Endothelial cell of umbilical vein (primary cell): ENCODE results near the gene ITIH4. TPM values are rescaled to one million over a fixed set of nuclear protein-coding genes. Genes with fewer than 3 reads are reported as not detected.

Experiments used
- BruUV-seq: library from RNA; stranded (reverse); fragments of 400-500 nt; replicated peaks from 2 replicates; lab custom pipeline; 2021; lab: Mats Ljungman, UMichigan
- CTCF ChIA-PET: fragments of 300-600, 350-600 bp; sonication (Branson Sonifier 250); formaldehyde crosslinking; loops from one replicate; lab custom pipeline; 2021; ENCODE audit warnings: antibody characterized with exemption, inconsistent platforms; lab: Charles Lee
- POLR2A ChIA-PET: fragments of 300-600, 350-600 bp; sonication (Branson Sonifier 250); formaldehyde crosslinking; loops from one replicate; lab custom pipeline; 2021; ENCODE audit warnings: antibody characterized with exemption, inconsistent platforms; lab: Charles Lee
- DNase-seq: peaks from one replicate; pipeline ENCODE4 v3.0.0-alpha.2; 2011; ENCODE audit warnings: low read depth, low spot score
- FAIRE-seq: peaks from 2 replicates; lab custom pipeline; 2011; peaks lifted over from hg19 to GRCh38; lab: Jason Lieb, UNC
- H2AFZ ChIP-seq: 2 replicates; pipeline ENCODE4 v1.6.0; 2012; ENCODE audit warnings: low read depth, low read length, control low read depth, inconsistent platforms
- H3K27ac ChIP-seq: 2 replicates; pipeline ENCODE4 v1.5.1; 2011; ENCODE audit warnings: low read depth, mild to moderate bottlenecking, control low read depth, low read length, moderate library complexity; ENCODE audit not compliant: insufficient read depth
- H3K27me3 ChIP-seq, 2 experiments: 2 replicates each; pipeline versions ENCODE4 v1.6.0 to v1.6.1; 2011; ENCODE audit warnings: low read length in 2 of 2, mixed read lengths in 1 of 2; ENCODE audit not compliant: control insufficient read depth in 2 of 2, insufficient read depth in 2 of 2
- H3K36me3 ChIP-seq, 2 experiments: 2 replicates in 1 of 2; 3 replicates in 1 of 2; pipeline ENCODE4 v1.5.1; 2011; ENCODE audit warnings: low read length in 2 of 2, mild to moderate bottlenecking in 1 of 2, moderate library complexity in 1 of 2; ENCODE audit not compliant: control insufficient read depth in 2 of 2, insufficient read depth in 2 of 2; ENCODE audit errors: extremely low read depth in 1 of 2
- H3K4me1 ChIP-seq: 3 replicates; pipeline ENCODE4 v1.5.1; 2011; ENCODE audit warnings: mild to moderate bottlenecking, low read length; ENCODE audit not compliant: control insufficient read depth, insufficient read depth; ENCODE audit errors: extremely low read depth
- H3K4me2 ChIP-seq: 2 replicates; pipeline ENCODE4 v1.6.1; 2011; ENCODE audit warnings: low read length, control low read depth, mixed read lengths; ENCODE audit not compliant: insufficient read depth
- H3K4me3 ChIP-seq, 3 experiments: fragments of 200-600 bp in 1 of 3; sonication (generic), shearing (Covaris generic) in 1 of 3; replicated peaks in 1 of 3; 2 replicates each; pipeline ENCODE4 v1.5.1; 2011 to 2016; ENCODE audit warnings: control low read depth in 3 of 3, low read length in 3 of 3, mild to moderate bottlenecking in 2 of 3, inconsistent platforms in 1 of 3, low read depth in 1 of 3, moderate library complexity in 1 of 3; ENCODE audit not compliant: insufficient read depth in 1 of 3
- H3K79me2 ChIP-seq: 2 replicates; pipeline ENCODE4 v1.6.0; 2012; ENCODE audit warnings: low read length, inconsistent platforms; ENCODE audit not compliant: control insufficient read depth, insufficient read depth
- H3K9ac ChIP-seq: replicated peaks from 2 replicates; pipeline ENCODE3; 2011; ENCODE audit warnings: low read length, control low read depth; ENCODE audit not compliant: insufficient read depth; ENCODE audit errors: extremely low read depth
- H3K9me1 ChIP-seq: replicated peaks from 3 replicates; pipeline ENCODE4 v1.6.0; 2011; ENCODE audit warnings: mild to moderate bottlenecking, low read length; ENCODE audit not compliant: control insufficient read depth, insufficient read depth; ENCODE audit errors: extremely low read depth
- H3K9me3 ChIP-seq: replicated peaks from 2 replicates; pipeline ENCODE4 v1.5.1; 2012; ENCODE audit warnings: low read length, inconsistent platforms; ENCODE audit not compliant: control insufficient read depth, insufficient read depth
- H4K20me1 ChIP-seq: replicated peaks from 2 replicates; pipeline ENCODE3; 2011; ENCODE audit warnings: mild to moderate bottlenecking, low read length; ENCODE audit not compliant: control insufficient read depth, insufficient read depth; ENCODE audit errors: extremely low read depth
- EZH2 ChIP-seq: IDR thresholded peaks from 2 replicates; pipeline ENCODE4 v1.6.1; 2012; ENCODE audit warnings: borderline replicate concordance, low read depth, mild to moderate bottlenecking, moderate library complexity, low read length, inconsistent platforms; ENCODE audit not compliant: severe bottlenecking
- FOS ChIP-seq: IDR thresholded peaks from 2 replicates; pipeline ENCODE4 v1.6.1; 2011; ENCODE audit warnings: mild to moderate bottlenecking, low read length, moderate library complexity, borderline replicate concordance; ENCODE audit not compliant: insufficient read depth
- GATA2 ChIP-seq: IDR thresholded peaks from 2 replicates; pipeline ENCODE4 v1.7.0; 2011; ENCODE audit warnings: low read depth, mild to moderate bottlenecking, moderate library complexity, mixed read lengths, low read length; ENCODE audit not compliant: insufficient read length, insufficient read depth
- JUN ChIP-seq: IDR thresholded peaks from 2 replicates; pipeline ENCODE4 v1.6.1; 2011; ENCODE audit warnings: borderline replicate concordance, low read depth; ENCODE audit not compliant: insufficient read length, insufficient read depth
- MAX ChIP-seq: IDR thresholded peaks from 2 replicates; pipeline ENCODE4 v1.6.1; 2011; ENCODE audit not compliant: insufficient read depth, insufficient read length
- MYC ChIP-seq: IDR thresholded peaks from one replicate; pipeline ENCODE4 v1.6.1; 2011; ENCODE audit warnings: mild to moderate bottlenecking, low read depth, low read length
- POLR2A ChIP-seq: IDR thresholded peaks from 2 replicates; pipeline ENCODE4 v1.6.1; 2012; ENCODE audit warnings: low read depth, mild to moderate bottlenecking, control low read depth, low read length
- POLR2AphosphoS5 ChIP-seq: IDR thresholded peaks from 2 replicates; pipeline ENCODE4 v1.6.1; 2012; ENCODE audit warnings: low read depth, mild to moderate bottlenecking, control low read depth, low read length, moderate library complexity; ENCODE audit not compliant: insufficient read depth
- dilution Hi-C: fragments of 300-500 bp; cut with MboI; formaldehyde crosslinking; loops from one replicate; pipeline ENCODE4 v1.15.0; 2019; ENCODE audit warnings: low sequenced_read_pairs; ENCODE audit not compliant: extremely low pct_ligation_motif_present
- intact Hi-C: fragments of 100-400 bp; cut with micrococcal nuclease; formaldehyde crosslinking; loops from one replicate; pipeline ENCODE4 v1.10.0; 2022
- polyA plus RNA-seq, 4 experiments: library from polyadenylated mRNA; depleted of rRNA in 3 of 4; stranded (reverse) in 3 of 4; unstranded in 1 of 4; fragments of >200 nt; gene quantifications; 2 replicates each; pipeline versions ENCODE4 v1.2.1 to v1.2.3, GENCODE V29; 2011 to 2012; ENCODE audit warnings: missing spikeins in 1 of 4
- total RNA-seq: library from RNA; stranded (reverse); gene quantifications from 2 replicates; pipeline ENCODE4 v1.2.3, GENCODE V29; 2021
- TF ChIP-seq, protein P1 (sequence below), 2 donors: IDR thresholded peaks; 1 replicate in 1 of 2; 2 replicates in 1 of 2; pipeline ENCODE4 v1.5.1; 2011; ENCODE audit warnings: low read length in 2 of 2, mild to moderate bottlenecking in 2 of 2, moderate library complexity in 2 of 2, control low read depth in 1 of 2, inconsistent platforms in 1 of 2, low read depth in 1 of 2; ENCODE audit not compliant: insufficient read depth in 1 of 2; ENCODE audit errors: extremely low read depth in 1 of 2

The ITIH4 gene
- total and polyA plus RNA-seq, 2 donors (not counting 3 experiments of a cell fraction or from before 2014, with no cell fraction given), result 0.17 to 2.4 TPM

DNA sequence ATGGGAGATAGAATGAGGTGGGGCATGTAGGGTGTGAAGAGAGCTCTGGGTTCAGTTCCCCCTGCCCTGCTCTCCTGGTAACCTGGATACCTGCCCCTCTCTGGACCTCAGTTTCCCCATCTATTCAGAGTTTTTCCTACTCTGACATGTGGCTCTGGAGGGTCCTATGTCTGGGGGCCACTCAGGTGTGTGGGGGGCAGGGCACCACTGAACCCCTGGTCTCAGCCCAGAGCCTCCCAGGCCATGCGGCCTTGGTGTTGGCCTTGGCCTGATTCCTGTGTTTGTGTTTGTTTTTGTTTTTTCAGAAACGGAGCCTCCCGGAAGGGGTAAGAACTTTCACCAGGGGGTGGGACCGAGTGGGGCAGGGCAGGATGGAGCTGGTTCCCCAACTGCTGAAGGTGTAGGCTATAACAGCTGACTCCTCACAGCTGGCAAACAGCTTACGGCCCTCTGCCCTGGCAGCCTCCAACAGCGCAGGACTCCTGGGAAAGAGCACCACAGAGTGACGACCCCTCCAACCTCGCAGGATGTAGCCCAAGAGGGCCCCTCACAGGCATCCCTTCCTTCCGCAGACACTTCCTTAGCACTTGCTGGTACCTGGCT lies 35.1 kb downstream of the ITIH4 start:
- Histone ChIP-seq H3K79me2 (no peaks in the 10 kb centered on the region), H3K9me3 (no peaks in the 10 kb centered on the region), H3K27ac (no peak overlapping the region), H3K9me1 (no peaks in the 10 kb centered on the region), H3K4me2 (no peak overlapping the region), H3K4me1 (no peaks in the 10 kb centered on the region), H3K27me3 (no peaks in the 10 kb centered on the region), H3K4me3 (no peak overlapping the region), H2AFZ (no peak overlapping the region), H3K36me3 (no peaks in the 10 kb centered on the region), H4K20me1 (no peaks in the 10 kb centered on the region), H3K9ac (no peak overlapping the region)
- DNase-seq (no peak), FAIRE-seq (no peak)
- POLR2A ChIA-PET, result no interaction called here
- TF ChIP-seq POLR2AphosphoS5 (no peak), GATA2 (no peak), EZH2 (no peak), JUN (no peak), POLR2A (no peak), FOS (no peak), MAX (no peak), MYC (no peak)
- TF ChIP-seq, protein P1, sequence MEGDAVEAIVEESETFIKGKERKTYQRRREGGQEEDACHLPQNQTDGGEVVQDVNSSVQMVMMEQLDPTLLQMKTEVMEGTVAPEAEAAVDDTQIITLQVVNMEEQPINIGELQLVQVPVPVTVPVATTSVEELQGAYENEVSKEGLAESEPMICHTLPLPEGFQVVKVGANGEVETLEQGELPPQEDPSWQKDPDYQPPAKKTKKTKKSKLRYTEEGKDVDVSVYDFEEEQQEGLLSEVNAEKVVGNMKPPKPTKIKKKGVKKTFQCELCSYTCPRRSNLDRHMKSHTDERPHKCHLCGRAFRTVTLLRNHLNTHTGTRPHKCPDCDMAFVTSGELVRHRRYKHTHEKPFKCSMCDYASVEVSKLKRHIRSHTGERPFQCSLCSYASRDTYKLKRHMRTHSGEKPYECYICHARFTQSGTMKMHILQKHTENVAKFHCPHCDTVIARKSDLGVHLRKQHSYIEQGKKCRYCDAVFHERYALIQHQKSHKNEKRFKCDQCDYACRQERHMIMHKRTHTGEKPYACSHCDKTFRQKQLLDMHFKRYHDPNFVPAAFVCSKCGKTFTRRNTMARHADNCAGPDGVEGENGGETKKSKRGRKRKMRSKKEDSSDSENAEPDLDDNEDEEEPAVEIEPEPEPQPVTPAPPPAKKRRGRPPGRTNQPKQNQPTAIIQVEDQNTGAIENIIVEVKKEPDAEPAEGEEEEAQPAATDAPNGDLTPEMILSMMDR (IDR thresholded peaks at IDR 0.05; ENCODE audit: extremely low read depth in 1 of 2, insufficient read depth in 1 of 2, low read depth in 1 of 2, low read length in 2 of 2), result no peak
- no TSS peak for BruUV-seq
- CTCF ChIA-PET, result no interaction called here
- intact Hi-C loops (no loop called here), dilution Hi-C loops (no loop called here)
